Hypothalamus (tissue), 51 donors: ENCODE results near the gene TRIM56.
"Not testable (repeated sequence)": the region's sequence is repeated elsewhere in the genome, so short reads cannot be mapped to it uniquely, and the experiment has no call there.

Experiments used
- DNase-seq, 51 donors: peaks; one replicate each; lab custom pipeline; 2025; lab: John Stamatoyannopoulos, UW

Gene TRIM56

DNA sequence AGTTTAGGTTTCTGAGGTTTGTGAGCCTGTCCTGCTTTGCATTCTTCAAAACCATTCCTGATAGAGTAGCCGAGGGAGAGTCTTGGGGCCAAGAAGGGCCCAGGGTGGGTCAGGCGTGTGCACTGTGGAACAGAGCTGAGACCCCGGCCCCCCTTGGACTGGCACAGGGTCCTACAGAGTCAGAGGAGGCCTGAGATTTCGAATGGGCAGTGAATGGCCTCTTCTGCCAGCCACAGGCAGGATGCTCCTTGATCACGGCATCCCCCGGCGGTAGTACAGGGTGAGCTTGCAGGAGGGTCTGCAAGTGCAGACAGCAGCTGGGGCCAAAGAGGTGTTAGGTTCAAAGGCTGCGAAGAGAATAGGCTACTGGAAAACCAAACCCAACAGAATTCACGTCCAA lies 4.6 kb downstream of the TRIM56 start:
- no peak for DNase-seq

DNA sequence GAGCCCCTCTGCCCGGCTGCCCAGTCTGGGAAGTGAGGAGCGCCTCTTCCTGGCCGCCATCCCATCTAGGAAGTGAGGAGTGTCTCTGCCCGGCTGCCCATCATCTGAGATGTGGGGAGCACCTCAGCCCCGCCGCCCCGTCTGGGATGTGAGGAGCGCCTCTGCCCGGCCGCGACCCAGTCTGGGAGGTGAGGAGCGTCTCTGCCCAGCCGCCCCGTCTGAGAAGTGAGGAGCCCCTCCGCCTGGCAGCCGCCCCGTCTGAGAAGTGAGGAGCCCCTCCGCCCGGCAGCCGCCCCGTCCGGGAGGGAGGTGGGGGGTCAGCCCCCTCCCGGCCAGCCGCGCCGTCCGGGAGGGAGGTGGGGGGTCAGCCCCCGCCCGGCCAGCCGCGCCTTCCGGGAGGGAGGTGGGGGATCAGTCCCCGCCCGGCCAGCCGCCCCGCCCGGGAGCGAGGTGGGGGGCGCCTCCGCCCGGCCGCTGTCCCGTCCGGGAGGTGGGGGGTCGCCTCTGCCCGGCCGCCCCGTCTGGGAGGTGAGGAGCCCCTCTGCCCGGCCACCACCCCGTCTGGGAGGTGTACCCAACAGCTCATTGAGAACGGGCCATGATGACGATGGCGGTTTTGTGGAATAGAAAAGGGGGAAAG lies 7.1 kb downstream of the TRIM56 start:
- DNase-seq, result not testable (repeated sequence)

DNA sequence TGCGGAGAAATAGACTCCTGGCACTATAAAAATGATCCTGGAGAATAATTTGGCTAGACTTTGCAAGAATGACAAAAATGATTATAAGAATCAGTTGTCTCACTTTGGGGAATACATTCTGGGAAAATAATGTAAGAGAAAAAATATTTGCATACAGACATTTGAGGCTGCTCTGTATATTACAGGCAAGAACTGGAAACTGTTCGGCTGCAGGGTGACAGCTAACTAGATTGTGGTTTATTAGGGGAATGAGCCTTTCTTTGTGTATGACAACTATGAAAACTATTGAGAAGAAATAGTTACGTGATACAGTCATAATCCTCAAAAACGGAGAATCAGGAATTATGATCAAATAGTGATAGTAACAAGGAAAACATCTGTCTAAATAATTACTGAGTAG lies 8.6 kb downstream of the TRIM56 start:
- DNase-seq, result no peak

DNA sequence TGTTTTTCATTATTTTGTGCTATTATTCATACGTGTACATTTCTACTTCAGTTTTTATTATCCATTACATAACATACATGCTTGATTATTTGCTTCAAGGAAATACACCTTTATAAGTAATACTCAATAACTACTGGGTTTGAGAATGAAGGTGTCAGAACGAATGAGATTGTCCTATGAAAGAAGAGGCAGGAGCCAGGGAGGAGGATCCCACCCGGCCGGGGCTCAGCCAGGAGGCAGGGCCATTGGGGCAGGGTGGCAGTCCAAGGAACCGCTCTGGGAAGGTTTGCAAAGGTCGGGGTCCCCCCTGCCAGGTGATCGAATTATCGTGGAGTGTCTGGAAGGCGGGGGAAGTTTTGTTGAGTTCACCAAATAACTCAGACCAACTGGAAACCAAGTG lies 9.1 kb downstream of the TRIM56 start:
- no peak for DNase-seq

DNA sequence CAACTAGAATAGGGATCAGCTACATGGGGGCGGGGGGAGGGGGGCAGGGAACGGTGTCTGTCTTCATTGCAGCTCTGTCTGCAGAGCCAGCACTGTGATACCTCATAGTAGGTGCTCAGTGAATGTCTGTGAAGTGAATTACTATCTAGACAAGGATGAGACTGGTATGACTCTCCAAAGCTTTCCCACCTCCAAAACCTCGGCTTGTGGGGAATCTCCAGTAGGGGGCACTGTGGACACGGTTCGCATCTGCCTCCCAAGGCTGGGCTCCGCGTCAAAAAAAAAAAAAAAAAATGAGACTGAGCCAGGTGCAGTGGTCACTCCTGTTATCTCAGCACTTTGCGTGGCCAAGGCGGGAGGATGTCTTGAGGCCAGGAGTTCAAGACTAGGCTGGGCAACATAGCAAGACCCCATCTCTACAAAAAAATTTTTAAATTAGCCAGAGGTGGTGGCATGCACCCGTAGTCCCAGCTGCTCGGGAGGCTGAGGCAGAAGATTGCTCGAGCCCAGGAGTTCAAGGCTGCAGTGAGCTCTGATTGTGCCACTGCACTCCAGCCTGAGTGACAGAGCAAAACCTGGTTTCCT lies 9.6 kb downstream of the TRIM56 start:
- DNase-seq, result peak in 11 of 51 donors; percentile 1 to 23 (median 5)

DNA sequence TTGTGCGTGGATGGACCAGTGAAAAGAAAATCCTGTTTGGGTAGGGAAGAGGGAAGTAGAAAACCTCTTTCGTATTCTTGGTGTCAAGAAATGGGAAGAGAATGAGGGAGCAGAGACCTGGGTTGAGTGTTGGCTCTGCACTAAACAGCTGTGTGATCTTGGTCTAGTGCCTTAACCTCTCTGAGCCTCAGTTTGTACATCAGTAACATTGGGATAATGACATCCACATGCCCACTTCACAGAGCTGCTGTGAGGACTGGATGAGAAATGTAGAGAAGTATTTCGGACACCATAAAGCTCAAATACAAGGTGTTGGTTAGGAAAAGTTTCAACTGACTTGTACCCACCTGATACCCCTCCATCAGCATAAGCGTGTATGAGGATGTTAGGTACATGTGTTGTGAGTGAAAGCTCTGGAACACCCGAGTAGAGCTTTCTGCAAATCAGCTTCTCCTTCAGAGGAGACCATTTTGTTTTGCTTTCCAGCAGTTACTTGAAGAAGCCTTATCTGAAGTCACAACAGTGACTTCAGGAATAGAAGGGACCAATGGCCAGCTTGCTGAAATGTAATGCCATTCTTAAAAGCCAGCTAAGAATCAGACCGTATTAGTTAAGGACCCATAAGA lies 11.2 kb downstream of the TRIM56 start:
- DNase-seq, result no peak

DNA sequence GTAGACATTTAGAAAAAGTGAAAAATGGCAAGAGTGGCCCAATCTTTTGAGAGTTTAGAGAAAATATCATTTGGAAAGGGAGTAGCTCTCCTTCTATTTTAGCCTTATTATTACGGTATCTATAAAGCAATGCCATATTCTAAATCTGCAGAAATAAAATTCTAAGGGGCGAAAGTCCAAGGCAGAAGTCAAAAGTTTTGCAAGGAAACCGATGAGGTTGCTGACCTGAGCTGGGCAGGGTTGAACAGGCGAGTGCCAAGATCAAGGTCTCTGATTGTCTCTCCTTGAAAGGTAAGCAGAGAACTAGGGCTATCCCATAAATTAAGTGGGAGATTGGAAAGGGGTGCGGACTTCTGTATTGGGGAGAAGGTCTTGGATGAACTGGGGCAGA lies 11.7 kb downstream of the TRIM56 start:
- DNase-seq, result no peak

DNA sequence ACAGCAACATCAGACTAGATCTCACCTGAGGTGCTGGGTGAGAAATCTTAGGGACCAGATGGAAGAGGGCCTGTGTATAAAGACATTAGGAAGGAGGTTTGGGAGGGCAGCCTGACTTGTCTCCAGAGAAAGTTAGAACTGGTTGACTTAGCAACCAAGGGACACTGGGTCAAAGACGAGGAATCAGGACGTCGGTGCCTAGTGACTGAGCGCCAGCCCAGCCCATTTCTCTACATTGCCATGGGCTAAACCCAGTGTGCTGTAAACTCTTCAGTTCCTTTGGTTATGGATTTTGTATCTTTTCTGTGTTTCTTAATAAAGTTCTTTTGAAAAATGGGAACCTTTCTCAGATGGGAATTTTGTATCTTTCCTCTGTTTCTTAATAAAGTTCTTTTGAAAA lies 12.3 kb downstream of the TRIM56 start:
- DNase-seq, result no peak

DNA sequence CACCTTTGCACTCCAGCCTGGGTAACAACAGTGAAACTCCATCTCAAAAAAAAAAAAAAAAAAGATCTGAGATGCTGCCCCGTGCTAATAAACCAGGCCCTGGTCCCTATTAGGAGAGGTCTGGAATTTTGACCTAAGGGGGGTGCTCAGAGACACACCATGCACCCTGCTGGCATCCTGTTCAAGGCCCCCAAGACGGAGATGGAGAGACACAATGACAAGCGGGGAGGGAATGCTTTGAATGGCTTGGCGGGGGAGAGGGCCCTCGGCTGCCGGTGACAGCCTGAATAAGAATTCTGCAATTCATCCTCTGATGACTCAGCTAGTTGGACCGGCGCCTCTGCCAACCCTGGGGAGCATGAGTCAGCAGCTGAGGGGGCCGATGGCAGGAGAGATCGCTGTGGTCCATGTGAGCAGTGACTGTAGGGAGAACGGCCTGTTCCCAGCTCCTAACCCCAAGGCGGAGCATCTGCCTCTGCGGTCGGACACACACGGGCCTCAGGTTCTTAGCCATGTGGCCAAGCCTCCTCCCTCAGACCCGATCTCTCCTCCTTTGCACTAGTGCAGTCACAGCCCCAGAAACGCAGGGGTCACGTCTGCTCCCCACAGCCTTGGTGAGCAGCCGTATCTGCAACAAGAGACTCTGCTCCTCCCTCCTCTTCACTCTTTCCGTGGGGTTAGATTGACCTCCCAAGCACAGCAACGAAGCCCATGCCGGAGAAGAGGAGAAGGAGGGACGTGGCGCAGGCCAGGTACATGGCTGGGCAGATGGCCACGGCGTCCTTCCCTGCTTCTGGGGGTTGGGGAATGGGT lies 14.9 kb downstream of the TRIM56 start:
- DNase-seq, result peak in 50 of 51 donors; percentile 11 to 94 (median 76)

DNA sequence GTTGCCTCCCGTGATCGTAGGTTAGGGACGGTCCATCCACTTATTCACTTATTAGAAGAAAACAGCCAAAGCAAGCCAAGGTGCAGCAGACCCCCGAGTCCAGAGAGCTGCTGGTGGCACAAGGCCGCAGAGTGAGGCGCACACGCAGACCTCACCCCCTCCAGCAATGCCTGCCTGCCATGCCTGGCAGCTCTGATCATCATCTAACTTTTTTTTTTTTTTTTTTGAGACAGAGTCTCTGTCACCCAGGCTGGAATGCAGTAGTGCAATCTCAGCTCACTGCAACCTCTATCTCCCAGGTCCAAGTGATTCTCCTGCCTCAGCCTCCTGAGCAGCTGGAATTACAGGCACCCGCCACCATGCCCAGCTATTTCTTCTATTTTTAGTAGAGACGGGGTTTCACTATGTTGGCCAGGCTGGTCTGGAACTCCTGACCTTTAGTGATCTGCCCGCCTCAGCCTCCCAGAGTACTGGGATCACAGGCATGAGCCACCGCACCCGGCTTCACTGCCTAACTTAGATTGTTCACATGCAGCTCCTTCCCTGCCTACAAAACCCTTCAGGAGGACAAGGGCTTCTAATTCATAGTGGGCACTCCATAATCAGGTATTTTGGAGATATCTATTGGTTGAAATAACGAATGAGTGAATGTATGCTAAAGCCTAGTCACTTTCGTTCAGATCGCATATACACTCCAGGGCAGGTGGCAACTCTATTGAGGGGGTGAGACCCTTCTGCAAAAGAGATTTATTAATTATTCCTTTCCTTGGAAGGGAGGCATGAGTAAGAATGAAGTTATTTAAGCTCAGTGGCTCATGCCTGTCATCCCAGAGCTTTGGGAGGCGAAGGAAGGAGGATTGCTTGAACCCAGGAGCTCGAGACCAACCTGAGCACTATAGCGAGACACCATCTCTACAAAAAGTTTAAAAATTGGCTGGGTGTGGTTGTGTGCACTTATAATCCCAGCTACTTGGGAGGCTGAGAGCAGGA lies 15.9 kb downstream of the TRIM56 start:
- DNase-seq, result no peak

DNA sequence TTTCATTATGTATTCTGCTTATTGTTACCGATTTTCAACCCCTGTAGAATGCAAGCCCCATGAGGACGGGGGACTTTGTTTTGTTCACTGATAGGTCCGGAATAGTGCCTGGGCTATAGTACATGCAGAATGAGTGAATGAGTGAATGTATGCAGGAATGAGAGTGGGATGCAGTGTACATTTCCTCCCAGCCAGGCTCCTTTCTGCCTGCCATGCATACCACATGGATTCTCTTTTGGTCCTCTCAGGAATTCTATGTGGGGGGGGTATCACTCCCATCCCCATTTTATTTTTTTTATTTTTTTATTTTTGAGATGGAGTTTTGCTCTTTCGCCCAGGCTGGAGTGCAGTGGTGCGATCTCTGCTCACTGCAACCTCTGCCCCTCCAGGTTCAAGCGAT lies 16.7 kb downstream of the TRIM56 start:
- DNase-seq, result no peak

DNA sequence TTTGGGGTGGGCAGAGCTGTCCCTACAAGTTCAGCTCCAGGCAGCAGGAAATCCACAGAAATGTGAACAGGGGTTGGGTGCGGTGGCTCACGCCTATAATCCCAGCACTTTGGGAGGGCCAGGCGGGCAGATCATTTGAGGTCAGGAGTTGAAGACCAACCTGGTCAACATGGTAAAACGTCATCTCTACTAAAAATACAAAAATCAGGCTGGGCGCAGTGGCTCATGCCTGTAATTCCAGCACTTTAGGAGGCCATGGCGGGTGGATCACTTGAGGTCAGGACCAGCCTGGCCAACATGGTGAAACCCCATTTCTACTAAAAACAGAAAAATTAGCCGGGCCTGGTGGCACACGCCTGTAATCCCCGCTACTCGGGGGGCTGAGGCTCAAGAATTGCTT lies 18.4 kb downstream of the TRIM56 start:
- DNase-seq, result not testable (repeated sequence)

DNA sequence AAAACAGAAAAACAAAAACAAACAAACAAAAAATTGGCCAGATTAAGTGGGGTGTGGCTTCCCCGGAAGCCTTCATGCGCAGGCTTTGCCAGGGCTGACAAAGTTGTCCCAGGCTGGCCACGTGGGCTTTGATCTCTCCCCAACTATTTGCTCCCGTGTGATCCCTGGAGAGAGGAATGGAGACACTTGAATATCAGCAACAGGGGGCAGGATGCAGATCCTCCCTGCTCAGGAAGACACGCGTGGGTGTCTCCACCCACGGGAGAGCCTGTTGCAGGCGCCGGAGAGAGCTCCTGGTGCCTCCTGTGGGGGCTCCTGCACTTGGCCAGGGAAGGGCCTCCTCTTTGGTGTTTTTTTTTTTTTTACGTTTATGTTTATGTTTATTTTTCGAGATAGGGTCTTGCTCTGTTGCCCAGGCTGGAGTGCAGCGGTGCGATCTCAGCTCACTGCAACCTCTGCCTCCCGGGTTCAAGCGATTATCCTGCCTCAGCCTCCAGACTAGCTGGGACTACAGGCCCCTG lies 19.0 kb downstream of the TRIM56 start:
- DNase-seq, result peak in 1 of 51 donors; percentile 4

DNA sequence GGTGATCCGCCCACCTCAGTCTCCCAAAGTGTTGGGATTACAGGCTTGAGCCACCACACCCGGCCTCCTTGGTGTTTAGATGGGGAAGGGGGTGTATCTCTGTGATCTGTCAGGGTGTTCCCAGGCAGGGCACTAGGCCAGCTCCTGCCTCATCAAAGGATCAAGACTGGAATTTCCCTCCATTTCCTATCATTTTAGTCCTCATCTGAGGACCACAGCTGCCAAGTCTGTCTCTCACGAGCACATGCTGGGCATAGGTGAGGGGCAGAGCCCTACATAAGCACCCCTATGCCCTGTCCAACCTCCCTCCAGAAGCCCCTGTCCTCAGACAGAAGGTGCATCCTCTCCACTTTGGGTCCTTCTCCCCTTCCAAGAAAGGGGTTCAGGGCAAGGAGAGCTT lies 19.5 kb downstream of the TRIM56 start:
- DNase-seq, result no peak

DNA sequence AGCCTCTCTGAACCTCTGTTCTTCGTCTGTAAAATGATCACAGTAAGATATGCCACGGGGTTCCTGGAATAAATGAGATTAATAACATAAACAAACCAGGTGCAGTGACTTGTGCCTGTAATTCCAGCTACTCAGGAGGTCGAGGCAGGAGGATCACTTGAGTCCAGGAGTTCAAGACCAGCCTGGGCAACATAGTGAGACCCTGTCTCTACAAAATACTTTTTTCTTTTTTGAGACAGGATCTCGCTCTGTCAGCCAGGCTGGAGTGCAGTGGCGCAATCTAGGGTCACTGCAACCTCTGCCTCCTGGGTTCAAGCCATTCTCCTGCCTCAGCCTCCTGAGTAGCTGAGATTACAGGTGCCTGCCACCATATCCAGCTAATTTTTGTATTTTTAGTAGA lies 20.0 kb downstream of the TRIM56 start:
- not testable (repeated sequence) for DNase-seq

DNA sequence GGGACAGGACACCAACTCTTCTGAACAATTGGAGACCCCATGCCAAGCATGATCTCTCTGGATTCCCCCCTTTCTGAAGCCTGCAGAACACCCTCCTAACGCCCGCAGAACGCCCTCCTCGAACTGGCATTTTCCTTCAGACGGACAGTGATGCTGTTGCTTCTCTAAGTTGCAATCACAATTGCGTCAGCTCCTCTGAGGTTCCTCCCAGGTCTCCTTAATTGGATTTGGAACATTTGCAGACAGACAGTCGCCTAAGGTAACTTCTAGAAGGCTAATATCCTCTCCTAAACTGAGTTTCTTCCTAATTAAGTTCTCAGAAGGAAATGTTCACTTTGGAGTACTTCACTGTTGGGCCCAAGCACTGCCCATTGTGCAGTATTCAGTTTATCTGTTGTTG lies 21.1 kb downstream of the TRIM56 start:
- no peak for DNase-seq

DNA sequence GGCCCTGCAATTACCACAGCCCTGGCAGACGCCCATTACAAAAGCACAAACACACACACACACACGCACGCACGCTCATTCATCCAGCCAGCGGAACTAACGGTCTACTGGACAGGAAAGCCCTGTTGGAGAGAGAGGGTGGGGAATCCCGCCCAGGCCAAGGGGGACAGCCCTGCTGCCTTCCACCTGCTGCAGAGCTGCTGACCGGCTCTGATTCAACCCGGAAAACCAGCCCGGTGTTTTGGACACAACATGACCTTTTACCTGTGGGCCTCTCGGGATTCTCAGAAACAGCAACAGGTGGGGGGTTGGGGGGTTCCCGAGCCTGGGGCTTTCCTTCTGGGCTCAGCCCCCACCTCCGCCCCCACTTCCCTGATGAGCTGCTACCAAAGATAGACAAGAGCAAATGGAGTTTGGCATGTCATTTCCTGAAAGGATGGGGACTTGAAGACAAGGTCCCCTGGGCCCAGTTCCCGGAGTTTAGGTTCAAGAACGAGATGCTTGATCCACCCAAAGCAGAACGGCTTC lies 23.1 kb downstream of the TRIM56 start:
- DNase-seq, result peak in 10 of 51 donors; percentile 6 to 33 (median 10)

DNA sequence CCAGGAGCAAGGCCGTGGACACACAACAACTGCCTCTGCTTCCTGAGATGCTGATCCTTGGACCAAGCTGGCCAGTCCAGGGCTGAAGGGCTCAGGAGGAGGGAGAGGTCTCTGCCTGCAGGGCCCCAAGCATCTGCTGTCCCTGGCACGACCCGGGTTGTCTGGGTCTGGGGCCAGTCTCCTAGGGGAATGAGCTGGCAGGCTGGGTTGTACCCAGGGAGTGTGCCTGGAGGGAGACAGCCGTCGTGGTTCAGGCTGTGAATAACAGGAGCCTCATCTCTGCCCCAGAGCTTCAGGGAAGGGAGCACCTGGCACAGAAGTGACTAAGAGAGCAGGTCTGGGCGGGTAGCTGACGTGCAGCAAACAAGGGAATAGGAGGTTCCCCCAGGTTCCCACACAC lies 23.7 kb downstream of the TRIM56 start:
- no peak for DNase-seq

DNA sequence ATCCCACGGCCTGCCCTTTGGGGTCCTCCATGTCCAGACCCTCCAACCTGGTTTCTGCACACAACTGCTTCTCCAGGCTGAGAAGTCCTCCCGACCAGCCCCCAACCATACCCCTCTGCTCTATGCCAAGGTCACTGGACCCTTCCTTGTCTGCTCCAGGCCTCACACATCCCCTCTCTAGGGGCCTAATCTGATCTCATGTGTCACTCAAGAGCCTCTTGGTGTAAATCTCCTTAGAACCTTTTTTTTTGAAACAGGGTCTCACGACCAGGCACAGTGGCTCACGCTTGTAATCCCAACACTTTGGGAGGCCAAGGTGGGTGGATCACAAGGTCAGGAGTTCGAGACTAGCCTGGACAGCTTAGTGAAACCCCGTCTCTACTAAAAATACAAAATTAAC lies 24.1 kb downstream of the TRIM56 start:
- DNase-seq, result no peak

DNA sequence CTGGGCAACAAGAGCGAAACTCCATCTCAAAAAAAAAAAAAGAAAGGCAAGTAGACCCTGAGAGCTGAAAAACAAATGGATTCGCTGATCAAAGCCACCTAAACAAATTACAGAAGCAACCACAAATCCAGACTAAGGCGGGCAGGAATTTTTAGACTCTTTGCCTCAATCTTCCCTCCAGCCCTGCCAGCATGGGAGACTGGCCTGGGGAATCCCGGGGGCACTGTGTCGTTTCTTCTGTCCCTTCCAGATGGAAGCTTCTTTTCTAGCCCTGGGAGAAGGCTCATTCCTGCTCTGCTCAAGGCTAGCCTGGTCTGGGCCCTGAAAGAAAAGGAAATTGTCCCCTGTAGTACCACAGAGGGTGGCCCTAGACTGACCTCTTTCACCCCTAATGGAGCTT lies 26.0 kb downstream of the TRIM56 start:
- no peak for DNase-seq
